GM18507 (cell line): ENCODE data around the gene SUGP1.
"Not testable (repeated sequence)": the region's sequence is repeated elsewhere in the genome, so short reads cannot be mapped to it uniquely, and the experiment has no call there.

Experiments used
- DNase-seq: peaks from one replicate; pipeline ENCODE4 v3.0.0; 2011; ENCODE audit warnings: low read depth; ENCODE audit not compliant: insufficient read length; ENCODE audit errors: extremely low spot score
- FAIRE-seq: peaks from 2 replicates; lab custom pipeline; 2011; peaks lifted over from hg19 to GRCh38; lab: Jason Lieb, UNC

SUGP1 gene

GRCh38 chr19:19320361-19321140, at the start of gene SUGP1, which contains the start of gene MAU2:
TSS of gene SUGP1 (minus strand) at chr19:19320509. CDS start at chr19:19320496, 13 bp downstream.
TSS of gene MAU2 (plus strand) at chr19:19320829. CDS start at chr19:19320860, 31 bp downstream.
- DNase-seq (peak; percentile 92), FAIRE-seq (peak; percentile 85)

- FAIRE-seq (no peak), DNase-seq (no peak)
Observed at GRCh38 chr19:19368087-19368486, 47.8 kb upstream of the SUGP1 start.

- peak; percentile 91 for FAIRE-seq
Observed at GRCh38 chr19:19366434-19367396, 46.4 kb upstream of the SUGP1 start.

DNA sequence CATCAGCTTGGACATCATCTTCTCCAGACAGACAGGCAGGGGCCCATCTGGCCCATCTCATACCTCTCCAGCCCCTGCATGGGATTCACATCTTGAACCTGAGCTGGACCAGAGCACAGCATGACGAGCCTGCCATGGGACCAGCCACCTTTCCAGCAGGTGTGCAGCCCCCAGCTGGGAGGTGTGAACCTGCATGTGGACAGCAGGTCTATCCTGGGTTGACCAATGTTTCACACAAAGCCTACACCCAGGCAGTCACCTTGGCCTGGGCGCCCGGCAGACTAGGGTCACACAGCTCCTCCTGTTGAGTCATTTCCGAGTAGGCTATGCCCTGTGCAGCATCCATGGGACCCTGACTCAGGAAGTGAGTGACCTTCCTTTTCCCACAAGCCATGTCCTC, 41.8 kb upstream of the SUGP1 start:
- DNase-seq (no peak), FAIRE-seq (no peak)

More at GRCh38 chr19:19366434-19367396, 46.4 kb upstream of the SUGP1 start:
- DNase-seq: peak; percentile 67

GRCh38 chr19:19361075-19361594, 40.8 kb upstream of the SUGP1 start:
- peak; percentile 84 for FAIRE-seq

GRCh38 chr19:19356901-19357566, 36.7 kb upstream of the SUGP1 start:
- no peak for FAIRE-seq

More at GRCh38 chr19:19361075-19361594, 40.8 kb upstream of the SUGP1 start:
- DNase-seq: peak; percentile 55

GRCh38 chr19:19356500-19356899, 36.2 kb upstream of the SUGP1 start:
- no peak for DNase-seq
- FAIRE-seq: no peak

More at GRCh38 chr19:19356901-19357566, 36.7 kb upstream of the SUGP1 start:
- DNase-seq: no peak

DNA sequence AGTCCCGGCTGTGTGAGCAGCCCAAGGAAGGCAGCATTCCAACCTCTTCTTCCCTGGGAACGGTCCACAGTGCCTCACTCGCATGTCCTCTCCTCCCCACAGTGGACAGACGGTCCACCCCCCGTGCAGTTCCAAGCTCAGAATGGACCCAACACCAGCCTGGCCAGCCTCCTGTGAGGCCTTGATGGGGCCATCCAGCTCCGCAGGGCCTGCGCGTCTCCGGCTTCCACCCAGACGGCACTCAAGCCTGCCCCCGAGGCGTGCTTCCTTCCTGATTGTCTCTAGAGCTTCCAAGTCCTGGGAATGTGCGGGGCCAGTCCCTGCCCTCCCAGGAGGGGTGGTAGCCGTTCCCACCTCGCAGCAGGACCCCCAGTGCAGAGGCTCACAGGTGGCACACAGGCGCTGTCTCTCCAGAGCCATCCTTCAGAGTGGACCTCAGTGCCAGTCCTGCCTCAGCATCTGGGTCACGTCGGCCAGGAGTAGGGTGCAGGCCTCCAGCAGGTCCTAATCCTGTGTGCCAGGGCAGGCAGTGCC, 35.4 kb upstream of the SUGP1 start:
- FAIRE-seq (no peak), DNase-seq (no peak)

- FAIRE-seq (no peak), DNase-seq (no peak)
Observed at GRCh38 chr19:19354932-19355331, 34.6 kb upstream of the SUGP1 start.

DNA sequence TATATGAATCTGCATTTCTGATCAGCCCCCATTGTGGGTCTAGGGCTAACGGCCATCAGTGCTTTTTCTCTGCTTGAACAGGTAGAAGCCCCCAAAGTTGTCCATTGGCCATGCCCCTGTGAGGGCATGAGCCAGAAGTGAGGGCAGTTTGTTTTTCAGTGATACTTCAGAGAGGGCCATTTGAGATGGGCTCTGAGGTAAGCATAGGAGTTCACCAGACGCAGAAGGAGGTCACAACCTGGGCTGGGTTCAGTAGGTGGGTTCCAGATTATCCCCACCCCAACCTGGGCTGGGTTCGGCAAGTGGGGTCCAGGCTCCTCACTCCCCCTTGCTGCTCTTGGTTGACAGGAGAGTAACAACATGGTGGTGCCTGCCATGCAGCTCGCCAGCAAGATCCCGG, 33.7 kb upstream of the SUGP1 start:
- DNase-seq (no peak), FAIRE-seq (no peak)

GRCh38 chr19:19352823-19353222, 32.5 kb upstream of the SUGP1 start:
- FAIRE-seq (no peak), DNase-seq (no peak)

- DNase-seq, FAIRE-seq: not testable (repeated sequence)
Observed at GRCh38 chr19:19350756-19351155, 30.4 kb upstream of the SUGP1 start.

GRCh38 chr19:19349365-19349764, 29.1 kb upstream of the SUGP1 start:
- FAIRE-seq (no peak), DNase-seq (no peak)

- no peak for FAIRE-seq
- no peak for DNase-seq
Observed at GRCh38 chr19:19348266-19348665, 28.0 kb upstream of the SUGP1 start.

GRCh38 chr19:19347401-19348110, 27.2 kb upstream of the SUGP1 start:
- FAIRE-seq (no peak), DNase-seq (no peak)

DNA sequence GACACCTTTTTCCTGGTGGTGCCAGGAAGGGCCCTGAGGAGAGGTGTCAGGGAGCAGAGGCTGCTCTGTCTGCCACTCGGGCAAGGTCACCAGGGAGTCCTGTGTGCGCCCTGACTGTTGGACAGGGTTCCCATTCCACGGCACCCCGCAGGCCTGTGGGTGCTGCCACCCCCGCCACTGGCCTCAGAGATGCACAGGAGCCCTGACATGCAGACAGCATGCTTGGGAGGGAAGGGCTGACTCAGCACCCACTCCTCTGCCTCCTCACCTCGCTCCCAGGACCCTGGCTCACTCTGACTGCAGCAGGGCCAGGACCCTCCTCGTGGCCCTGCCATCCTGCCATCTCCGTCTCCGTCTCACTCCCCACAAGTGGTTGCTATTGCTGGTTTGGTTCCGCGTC, 25.7 kb upstream of the SUGP1 start:
- no peak for FAIRE-seq

GRCh38 chr19:19345232-19345631, 24.9 kb upstream of the SUGP1 start:
- FAIRE-seq (no peak), DNase-seq (no peak)

More for the DNA sequence above, 25.7 kb upstream of the SUGP1 start:
- DNase-seq: no peak

GRCh38 chr19:19343762-19344161, 23.5 kb upstream of the SUGP1 start:
- DNase-seq: no peak
- FAIRE-seq: no peak

- no peak for DNase-seq
- no peak for FAIRE-seq
Observed at GRCh38 chr19:19343016-19343362, 22.7 kb upstream of the SUGP1 start.
